Globus pallidus (tissue), 1 donor: ENCODE results near the gene C1orf141.
"Not testable (repeated sequence)": the region's sequence is repeated elsewhere in the genome, so short reads cannot be mapped to it uniquely, and the experiment has no call there.

Experiments used
- DNase-seq: peaks from one replicate; pipeline ENCODE4 v3.0.0-alpha.2; 2015; ENCODE audit warnings: low spot score

Gene C1orf141

GRCh38 chr1:67142931-67143330 lies 8.2 kb upstream of the C1orf141 start:
- no peak for DNase-seq

- not testable (repeated sequence) for DNase-seq
Observed at GRCh38 chr1:67141832-67142231, 7.1 kb upstream of the C1orf141 start.

- no peak for DNase-seq
Observed at GRCh38 chr1:67140460-67140859, 5.7 kb upstream of the C1orf141 start.

GRCh38 chr1:67138813-67139499 lies 4.2 kb upstream of the C1orf141 start:
- no peak for DNase-seq

- no peak for DNase-seq
Observed at GRCh38 chr1:67137307-67137753, 2.6 kb upstream of the C1orf141 start.

- no peak for DNase-seq
Observed at GRCh38 chr1:67135354-67135753, 584 bp upstream of the C1orf141 start.

- DNase-seq: no peak
Observed at GRCh38 chr1:67133177-67133576, 1.6 kb downstream of the C1orf141 start.

GRCh38 chr1:67130673-67131072 lies 4.1 kb downstream of the C1orf141 start:
- no peak for DNase-seq

GRCh38 chr1:67126974-67127373 lies 7.8 kb downstream of the C1orf141 start:
- no peak for DNase-seq

- no peak for DNase-seq
Observed at GRCh38 chr1:67126111-67126746, 8.5 kb downstream of the C1orf141 start.

GRCh38 chr1:67124455-67124854 lies 10.3 kb downstream of the C1orf141 start:
- DNase-seq: no peak

- DNase-seq: no peak
Observed at GRCh38 chr1:67120855-67121619, 13.7 kb downstream of the C1orf141 start.

GRCh38 chr1:67118646-67119045 lies 16.1 kb downstream of the C1orf141 start:
- no peak for DNase-seq

GRCh38 chr1:67118191-67118590 lies 16.6 kb downstream of the C1orf141 start:
- no peak for DNase-seq

GRCh38 chr1:67114162-67114561 lies 20.6 kb downstream of the C1orf141 start:
- DNase-seq: no peak

GRCh38 chr1:67110352-67110751 lies 24.4 kb downstream of the C1orf141 start:
- no peak for DNase-seq

GRCh38 chr1:67105508-67105907 lies 29.3 kb downstream of the C1orf141 start:
- DNase-seq: no peak

GRCh38 chr1:67103548-67103947 lies 31.2 kb downstream of the C1orf141 start:
- no peak for DNase-seq

GRCh38 chr1:67100833-67101232 lies 33.9 kb downstream of the C1orf141 start:
- no peak for DNase-seq

GRCh38 chr1:67097305-67097704 lies 37.5 kb downstream of the C1orf141 start:
- DNase-seq: no peak

- no peak for DNase-seq
Observed at GRCh38 chr1:67094191-67094590, 40.6 kb downstream of the C1orf141 start.

- DNase-seq: no peak
Observed at GRCh38 chr1:67089685-67090208, 45.0 kb downstream of the C1orf141 start.

- DNase-seq: no peak
Observed at GRCh38 chr1:67088440-67088839, 46.3 kb downstream of the C1orf141 start.
